ENCODE data around the gene CYBC1.

The CYBC1 gene

GRCh38 chr17:82399041-82399441 is 51.5 kb downstream of the CYBC1 start:
- no peak overlapping the region for H3K27ac Mint-ChIP-seq
- H3K9me3 Mint-ChIP-seq, result no peaks in the 10 kb centered on the region
- ATAC-seq (no peak), DNase-seq (no peak)
- no peaks in the 10 kb centered on the region for H3K27me3 Mint-ChIP-seq
- no peak overlapping the region for H3K4me3 Mint-ChIP-seq
- H3K4me1 Mint-ChIP-seq, result peaks cover 26% of the 10 kb centered on the region

GRCh38 chr17:82397449-82398335 is 52.9 kb downstream of the CYBC1 start:
- H3K4me1 Mint-ChIP-seq, result peaks cover 22% of the 10 kb centered on the region
- no peaks in the 10 kb centered on the region for H3K9me3 Mint-ChIP-seq
- H3K4me3 Mint-ChIP-seq, result no peak overlapping the region
- no peaks in the 10 kb centered on the region for H3K27me3 Mint-ChIP-seq
- H3K27ac Mint-ChIP-seq, result no peak overlapping the region
- no peak for DNase-seq
- ATAC-seq, result peak; percentile 5

DNA sequence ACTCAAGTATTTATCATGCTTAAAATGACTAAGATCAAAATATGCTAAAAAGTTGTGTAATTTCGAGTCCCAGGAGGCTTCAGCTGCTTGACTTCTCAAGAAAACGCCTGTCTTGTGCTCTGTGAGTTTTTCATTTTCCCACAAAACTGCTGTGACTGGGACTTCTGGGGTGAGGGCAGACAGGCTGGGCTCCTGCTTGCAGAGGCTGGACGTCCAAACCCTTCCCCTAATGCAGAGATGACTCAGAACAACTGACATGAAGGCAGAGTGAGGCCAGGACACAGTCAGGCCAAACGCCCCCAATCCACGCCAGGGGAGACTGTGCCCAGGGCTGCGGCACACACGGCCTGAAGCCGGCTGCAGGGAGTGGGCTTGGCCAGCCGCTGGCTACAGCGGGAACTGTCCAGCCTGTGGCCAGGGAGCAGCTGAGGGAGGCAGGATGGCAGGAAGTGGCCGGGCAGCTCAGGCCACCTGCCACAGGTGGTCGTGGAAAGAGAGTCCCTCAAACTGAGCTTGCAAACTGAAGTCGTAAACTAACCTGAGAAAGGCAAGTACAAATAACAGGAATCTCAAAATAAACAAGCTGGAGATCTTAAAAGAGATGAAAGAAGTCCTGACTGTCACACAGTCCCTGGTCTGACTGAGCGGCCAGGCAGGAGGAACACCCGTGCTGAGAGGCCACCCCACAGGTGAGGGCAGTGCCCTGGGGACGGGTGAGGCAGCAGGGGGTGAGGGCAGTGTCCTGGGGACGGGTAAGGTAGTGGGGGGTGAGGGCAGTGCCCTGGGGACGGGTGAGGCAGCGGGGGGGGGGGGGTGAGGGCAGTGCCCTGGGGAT is 53.7 kb downstream of the CYBC1 start:
- Mint-ChIP-seq H3K27ac (no peak overlapping the region), H3K4me3 (no peak overlapping the region), H3K27me3 (no peaks in the 10 kb centered on the region), H3K9me3 (no peaks in the 10 kb centered on the region), H3K4me1 (peaks cover 18% of the 10 kb centered on the region)
- peak; percentile 60 for ATAC-seq
- DNase-seq, result no peak

GRCh38 chr17:82394278-82394677 is 56.3 kb downstream of the CYBC1 start:
- peak overlapping the region in 1 of 2 donors; percentile 22 for H3K27ac Mint-ChIP-seq
- no peak for ATAC-seq
- H3K4me3 Mint-ChIP-seq, result no peak overlapping the region
- no peaks in the 10 kb centered on the region for H3K27me3 Mint-ChIP-seq
- no peaks in the 10 kb centered on the region for H3K4me1 Mint-ChIP-seq
- H3K9me3 Mint-ChIP-seq, result no peaks in the 10 kb centered on the region
- no peak for DNase-seq

- peak overlapping the region; percentile 19 to 49 for H3K27ac Mint-ChIP-seq
- DNase-seq (no peak), ATAC-seq (no peak)
Measured at GRCh38 chr17:82392941-82393340, 57.6 kb downstream of the CYBC1 start.

More at GRCh38 chr17:82392941-82393340, 57.6 kb downstream of the CYBC1 start:
- Mint-ChIP-seq H3K27me3 (peaks cover 2% of the 10 kb centered on the region), H3K4me1 (no peaks in the 10 kb centered on the region), H3K9me3 (no peaks in the 10 kb centered on the region), H3K4me3 (no peak overlapping the region)

Data from stimulated activated naive CD8-positive, alpha-beta T cell treated with anti-CD3 and anti-CD28 coated beads, Interleukin-15, amount 100 ng/mL, for 72 hours (primary cell).